Gastroesophageal sphincter (tissue), 3 donors: Measurements from ENCODE around the gene AQP10.

ENCODE experiments used
- CTCF ChIP-seq, 4 experiments: fragments of 200-600 bp in 2 of 4; fragments of 450-650 bp in 2 of 4; sonication (generic) in 1 of 4; IDR thresholded peaks; one replicate each; pipeline ENCODE4 v1.5.1; 2017 to 2019; ENCODE audit warnings: antibody characterized with exemption in 4 of 4, mild to moderate bottlenecking in 2 of 4, moderate library complexity in 2 of 4
- POLR2A ChIP-seq, 2 donors: fragments of 450-650 bp; IDR thresholded peaks; one replicate each; pipeline ENCODE4 v1.6.1; 2017; ENCODE audit warnings: antibody characterized with exemption in 2 of 2, mild to moderate bottlenecking in 2 of 2, moderate library complexity in 1 of 2
- POLR2AphosphoS5 ChIP-seq: sonication (generic); formaldehyde crosslinking; IDR thresholded peaks from one replicate; pipeline ENCODE4 v1.6.1; 2017; ENCODE audit warnings: antibody characterized with exemption

- TF ChIP-seq CTCF (IDR thresholded peaks at IDR 0.05) (no peak), POLR2A (IDR thresholded peaks at IDR 0.05) (no peak), POLR2AphosphoS5 (no peak)
These were observed 28.2 kb downstream of the AQP10 start for GRCh38 chr1:154349121-154349520.
